ENCODE data around the gene RACGAP1.

Gene RACGAP1

DNA sequence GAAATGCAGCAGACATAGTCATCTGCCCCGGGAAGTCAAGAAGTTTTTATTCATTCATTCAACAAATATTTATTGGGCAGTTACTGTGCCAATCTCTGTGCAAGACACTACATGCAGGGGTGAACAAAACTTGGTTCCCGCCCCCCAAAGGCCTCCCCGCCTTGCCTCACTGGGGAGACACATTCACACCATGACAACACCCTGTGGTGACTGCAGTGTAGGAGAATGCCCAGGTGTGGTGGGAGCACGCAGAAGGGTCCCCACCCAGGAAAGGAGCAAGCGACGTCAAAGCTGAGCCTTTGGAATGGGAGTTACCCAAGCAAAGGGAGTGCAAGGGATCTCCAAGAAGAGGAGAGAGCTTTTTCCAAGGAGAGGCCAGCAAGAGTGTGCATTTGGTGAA, 54.2 kb downstream of the RACGAP1 start:
- no peak for DNase-seq (ENCODE audit: low read depth in 3 of 3, low spot score in 1 of 3)

DNA sequence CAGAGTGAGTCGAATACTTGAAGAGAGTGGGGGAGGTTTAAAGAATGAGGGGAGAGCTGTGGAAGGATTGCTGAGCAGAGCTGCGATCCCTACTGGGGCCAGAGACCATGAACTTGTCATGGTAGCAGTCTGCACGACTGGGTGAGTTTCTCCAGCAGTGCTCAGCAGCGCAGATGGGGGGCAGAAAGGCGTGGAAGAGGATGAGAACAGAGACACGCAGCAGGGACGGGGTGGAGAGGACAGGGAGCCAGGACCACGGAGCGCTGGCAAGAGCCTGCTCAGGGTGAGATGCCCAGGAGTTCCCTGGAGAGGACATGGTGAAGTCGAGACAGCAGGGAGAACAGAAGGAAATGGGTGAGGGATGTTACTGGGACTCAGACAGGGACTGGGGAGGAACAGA, 54.6 kb downstream of the RACGAP1 start:
- DNase-seq (ENCODE audit: low read depth in 3 of 3, low spot score in 1 of 3): no peak

DNA sequence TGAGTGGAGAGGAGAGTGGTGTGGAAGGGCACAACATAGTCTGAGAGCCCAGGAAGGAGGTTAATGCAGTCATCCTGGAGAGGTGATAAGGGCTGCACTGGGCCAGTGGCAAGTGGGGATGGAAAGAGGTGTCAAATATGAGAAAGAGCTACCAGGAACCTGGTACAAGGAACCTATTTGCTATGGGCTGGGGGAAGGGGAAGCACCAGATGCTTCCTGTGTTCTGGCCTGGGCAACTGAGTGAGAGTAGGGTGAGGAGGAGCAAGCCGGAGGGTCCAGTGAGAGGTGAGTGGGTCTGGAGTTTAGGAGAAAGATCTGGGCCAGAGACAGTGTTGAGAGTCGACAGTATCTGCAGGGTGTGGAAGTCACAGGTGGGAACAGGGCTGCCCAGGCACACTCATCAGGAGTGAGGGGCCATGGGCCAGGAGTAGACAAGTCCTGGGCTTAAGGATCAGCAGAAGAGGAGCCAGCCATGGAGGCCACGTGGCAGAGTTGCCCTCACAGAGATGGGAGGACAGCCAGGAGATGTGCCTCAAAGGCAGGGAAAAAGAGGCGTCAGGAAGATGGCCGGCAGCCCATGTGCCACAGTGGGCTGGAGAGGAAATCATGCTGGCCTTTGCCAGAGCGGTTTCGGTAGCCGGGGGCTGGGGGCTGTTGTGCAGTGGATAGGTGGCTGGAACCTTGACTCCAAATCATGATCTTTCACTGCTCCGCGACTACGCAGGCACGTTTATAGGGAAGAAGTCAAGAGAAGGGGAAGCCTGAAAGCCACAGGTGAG, 55.5 kb downstream of the RACGAP1 start:
- no peak for DNase-seq (ENCODE audit: low read depth in 3 of 3, low spot score in 1 of 3)

DNA sequence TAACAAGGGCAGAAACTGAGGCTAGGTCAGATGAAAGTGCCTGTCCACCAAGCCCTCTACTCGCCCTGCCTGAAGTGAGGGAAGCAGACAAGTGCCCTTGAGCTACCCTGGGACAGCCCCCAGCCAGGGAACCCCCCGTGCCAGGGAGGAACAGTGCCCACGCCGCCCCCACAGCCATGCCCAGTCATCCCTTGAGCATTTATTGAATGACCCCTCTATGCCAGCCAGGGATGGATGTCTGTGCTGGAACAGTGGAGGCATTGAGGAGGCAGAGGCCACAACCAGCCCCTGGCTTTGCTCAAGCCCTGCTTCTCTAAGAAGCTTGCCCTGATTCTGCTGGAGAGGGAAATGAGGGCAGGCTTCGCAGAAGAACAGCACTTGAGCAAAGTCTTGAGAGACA, 56.3 kb downstream of the RACGAP1 start:
- no peak for DNase-seq (ENCODE audit: low read depth in 3 of 3, low spot score in 1 of 3)

DNA sequence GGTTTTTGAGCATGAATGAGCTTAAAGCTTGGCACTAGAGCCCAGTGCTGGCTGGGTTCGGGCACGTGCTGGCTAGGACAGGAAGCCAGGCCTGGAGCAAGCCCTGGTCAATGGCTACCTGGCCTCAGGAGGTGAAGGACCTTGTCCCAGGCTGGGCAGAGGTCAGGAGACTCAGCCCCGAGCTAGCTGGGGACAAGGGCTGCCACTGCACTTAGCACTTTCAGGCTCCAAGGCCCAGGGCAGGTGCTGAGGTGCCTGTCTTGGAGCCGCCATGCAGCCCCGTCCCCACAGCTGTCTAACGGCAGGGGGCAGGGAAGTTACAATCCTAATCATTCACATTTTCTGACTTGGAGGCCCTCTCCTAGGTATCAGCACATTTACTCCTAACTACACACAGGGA, 56.8 kb downstream of the RACGAP1 start:
- DNase-seq (ENCODE audit: low read depth in 3 of 3, low spot score in 1 of 3): no peak

DNA sequence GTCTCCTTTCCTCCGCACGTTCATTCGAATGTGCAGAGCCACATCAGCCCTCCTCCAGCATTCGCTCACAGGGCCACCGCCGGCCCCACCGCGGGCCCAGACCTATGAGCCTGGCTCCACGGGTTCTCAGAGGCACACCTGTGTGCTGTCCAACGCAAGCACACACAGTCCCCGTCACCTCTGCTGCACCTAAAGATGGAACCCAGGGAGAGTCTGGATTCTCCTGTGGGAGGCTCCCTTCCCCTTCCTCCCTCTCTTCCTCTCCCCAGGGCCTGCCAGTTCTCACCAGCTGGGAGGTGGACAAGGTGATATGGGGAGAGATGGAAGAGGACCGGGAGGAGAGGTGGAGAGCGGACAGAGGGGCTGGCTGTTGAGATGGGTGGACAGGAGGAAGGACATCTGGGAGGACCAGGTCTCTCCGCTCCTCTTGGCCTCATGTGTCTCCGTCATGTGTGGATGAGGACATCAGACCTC, 57.5 kb downstream of the RACGAP1 start:
- DNase-seq (ENCODE audit: low read depth in 3 of 3, low spot score in 1 of 3): no peak

GRCh38 chr12:49967042-49967776, 58.1 kb downstream of the RACGAP1 start:
- DNase-seq (ENCODE audit: low read depth in 3 of 3, low spot score in 1 of 3): peak; percentile 81 to 95 (median 84)

DNA sequence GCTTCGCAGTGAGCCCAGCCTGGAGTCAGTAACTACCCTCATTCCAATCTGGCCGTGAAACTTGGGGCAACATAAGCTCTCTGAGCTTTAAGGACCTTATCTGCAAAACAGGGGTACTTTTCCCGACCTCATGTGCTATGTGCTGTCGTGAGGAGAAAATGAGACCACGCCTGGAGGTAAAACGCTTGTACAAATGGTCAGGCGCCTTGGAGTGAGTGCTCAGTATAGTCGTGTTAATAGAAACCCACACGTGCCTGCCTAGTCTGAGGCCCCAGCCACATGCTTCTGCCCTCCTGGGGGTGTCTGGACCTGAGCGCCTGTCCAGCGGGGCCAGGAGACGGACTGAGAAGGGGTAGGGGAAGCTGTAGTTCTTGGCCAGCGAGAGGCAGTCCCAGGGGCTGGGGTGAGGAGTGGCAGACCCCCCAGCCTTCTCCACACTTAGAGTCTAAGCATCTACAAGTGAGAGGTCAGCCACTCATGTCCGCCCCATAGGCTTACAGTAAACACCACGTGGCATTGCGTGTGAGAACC, 58.7 kb downstream of the RACGAP1 start:
- no peak for DNase-seq (ENCODE audit: low read depth in 3 of 3, low spot score in 1 of 3)

- no peak for DNase-seq (ENCODE audit: low read depth in 3 of 3, low spot score in 1 of 3)
Observed at GRCh38 chr12:49965836-49966235, 59.5 kb downstream of the RACGAP1 start.

DNA sequence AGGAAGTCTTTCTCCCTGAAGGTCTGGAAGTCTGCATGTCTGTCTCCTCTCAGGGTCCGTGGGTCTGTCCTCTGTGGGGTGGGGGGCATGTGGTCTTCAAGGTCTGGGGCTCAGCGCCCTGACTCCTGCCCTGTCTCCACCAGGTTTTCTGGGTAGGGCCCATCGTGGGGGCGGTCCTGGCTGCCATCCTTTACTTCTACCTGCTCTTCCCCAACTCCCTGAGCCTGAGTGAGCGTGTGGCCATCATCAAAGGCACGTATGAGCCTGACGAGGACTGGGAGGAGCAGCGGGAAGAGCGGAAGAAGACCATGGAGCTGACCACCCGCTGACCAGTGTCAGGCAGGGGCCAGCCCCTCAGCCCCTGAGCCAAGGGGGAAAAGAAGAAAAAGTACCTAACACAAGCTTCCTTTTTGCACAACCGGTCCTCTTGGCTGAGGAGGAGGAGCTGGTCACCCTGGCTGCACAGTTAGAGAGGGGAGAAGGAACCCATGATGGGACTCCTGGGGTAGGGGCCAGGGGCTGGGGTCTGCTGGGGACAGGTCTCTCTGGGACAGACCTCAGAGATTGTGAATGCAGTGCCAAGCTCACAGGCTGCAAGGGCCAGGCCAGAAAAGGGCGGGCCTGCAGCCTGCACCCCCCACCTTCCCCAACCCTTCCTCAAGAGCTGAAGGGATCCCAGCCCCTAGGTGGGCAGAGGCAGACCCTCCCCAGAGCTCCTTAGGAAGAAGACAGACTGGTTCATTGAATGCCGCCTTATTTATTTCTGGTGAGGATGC, 60.3 kb downstream of the RACGAP1 start:
- no peak for DNase-seq (ENCODE audit: low read depth in 3 of 3, low spot score in 1 of 3)

DNA sequence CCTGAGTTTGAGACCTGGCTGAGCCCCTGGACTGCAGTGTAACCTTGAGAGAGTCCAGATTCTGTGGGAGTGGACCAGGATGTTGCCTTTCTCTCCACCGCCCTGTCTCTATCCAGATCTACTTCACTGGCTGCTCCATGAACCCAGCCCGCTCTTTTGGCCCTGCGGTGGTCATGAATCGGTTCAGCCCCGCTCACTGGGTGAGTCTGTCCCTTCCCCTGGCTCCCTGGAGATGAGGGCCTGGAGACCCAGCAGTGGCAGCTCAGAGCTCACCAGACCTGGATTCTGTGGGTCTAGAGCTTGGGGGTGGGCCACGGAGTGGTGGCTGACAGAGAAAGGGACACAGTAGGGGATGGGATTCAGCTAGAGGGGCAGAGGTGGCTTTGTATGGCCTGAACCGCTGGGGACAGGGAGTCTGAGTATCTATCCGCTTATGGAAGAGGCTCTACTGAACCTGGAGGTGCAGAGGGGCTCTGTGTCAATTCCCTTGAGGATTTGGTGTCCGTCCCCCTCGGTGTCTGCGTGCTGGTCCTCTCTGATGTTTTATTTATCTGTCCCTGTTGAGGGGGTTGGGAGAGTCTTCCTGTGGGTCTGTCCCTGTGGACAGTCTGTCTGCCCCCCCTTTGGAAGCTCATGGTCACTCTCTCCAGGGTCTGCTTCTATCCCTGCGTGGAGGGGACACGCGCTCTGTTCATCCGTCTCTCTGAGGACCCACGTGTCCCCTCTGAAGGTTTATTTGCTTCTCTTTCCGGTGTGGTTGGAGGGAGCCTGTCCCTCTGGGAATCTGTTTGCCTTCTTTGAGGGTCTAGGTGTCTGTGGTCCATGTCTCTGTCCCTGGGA, 61.1 kb downstream of the RACGAP1 start:
- DNase-seq (ENCODE audit: low read depth in 3 of 3, low spot score in 1 of 3): no peak

DNA sequence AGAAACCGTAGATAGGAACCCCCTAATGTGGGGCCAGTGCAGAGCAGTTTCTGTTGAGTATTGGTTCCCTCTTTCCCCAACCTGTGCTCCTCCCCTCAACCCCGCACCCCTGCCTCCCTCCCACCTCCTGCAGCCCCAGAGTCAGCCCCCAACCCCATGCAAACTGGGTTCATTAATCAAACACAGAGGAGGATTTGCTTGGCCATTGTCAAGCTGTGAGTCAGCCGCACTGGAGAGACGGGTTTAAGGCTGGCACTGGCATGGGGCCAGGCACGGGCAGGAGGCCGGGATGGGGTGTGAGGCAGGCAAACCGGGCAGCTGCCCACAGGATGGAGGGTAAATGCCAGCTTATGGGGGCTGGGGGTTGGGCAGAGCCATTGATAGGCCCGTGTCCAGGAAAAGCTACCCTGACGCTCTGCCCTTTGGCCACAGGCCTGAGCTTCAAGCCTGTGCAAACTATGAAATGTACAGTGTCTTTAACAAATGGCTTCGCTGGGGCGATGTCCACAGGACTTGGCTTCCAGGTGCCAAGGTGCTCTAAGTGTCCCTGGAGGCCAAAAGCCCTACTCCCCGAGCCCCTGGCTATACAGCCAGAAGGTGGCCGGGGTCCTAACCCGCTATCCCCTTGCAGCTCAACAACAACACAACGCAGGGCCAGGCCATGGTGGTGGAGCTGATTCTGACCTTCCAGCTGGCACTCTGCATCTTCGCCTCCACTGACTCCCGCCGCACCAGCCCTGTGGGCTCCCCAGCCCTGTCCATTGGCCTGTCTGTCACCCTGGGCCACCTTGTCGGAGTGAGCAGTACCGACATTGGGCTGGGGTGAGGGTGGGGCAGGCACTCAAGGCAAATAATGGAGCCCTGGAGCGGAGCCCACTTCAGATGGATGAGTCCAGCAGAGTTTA, 62.2 kb downstream of the RACGAP1 start:
- no peak for DNase-seq (ENCODE audit: low read depth in 3 of 3, low spot score in 1 of 3)

DNA sequence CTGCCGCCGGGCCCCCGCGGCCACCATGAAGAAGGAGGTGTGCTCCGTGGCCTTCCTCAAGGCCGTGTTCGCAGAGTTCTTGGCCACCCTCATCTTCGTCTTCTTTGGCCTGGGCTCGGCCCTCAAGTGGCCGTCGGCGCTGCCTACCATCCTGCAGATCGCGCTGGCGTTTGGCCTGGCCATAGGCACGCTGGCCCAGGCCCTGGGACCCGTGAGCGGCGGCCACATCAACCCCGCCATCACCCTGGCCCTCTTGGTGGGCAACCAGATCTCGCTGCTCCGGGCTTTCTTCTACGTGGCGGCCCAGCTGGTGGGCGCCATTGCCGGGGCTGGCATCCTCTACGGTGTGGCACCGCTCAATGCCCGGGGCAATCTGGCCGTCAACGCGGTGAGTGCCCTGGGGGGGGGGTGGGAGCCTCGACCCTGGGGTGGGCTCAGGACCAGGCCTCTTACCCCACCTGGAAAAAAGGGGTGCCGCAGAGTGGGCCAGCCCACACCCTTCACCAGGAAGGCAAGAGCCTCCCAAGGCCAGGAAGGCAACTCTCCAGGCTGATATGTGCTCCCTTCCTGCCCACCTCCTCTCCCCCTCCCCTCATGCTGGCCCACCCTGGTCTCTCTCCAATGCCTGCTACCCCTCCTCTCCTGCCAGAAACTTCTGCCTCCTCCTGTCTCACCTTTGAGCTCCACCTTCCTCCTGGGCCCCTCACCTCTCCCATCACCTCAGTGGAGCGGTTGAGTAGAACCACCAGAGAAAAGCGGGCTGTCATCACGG, 63.1 kb downstream of the RACGAP1 start:
- DNase-seq (ENCODE audit: low read depth in 3 of 3, low spot score in 1 of 3): no peak

- no peak for DNase-seq (ENCODE audit: low read depth in 3 of 3, low spot score in 1 of 3)
Observed at GRCh38 chr12:49961111-49961922, 64.0 kb downstream of the RACGAP1 start, which contains the start of gene AQP5. Gene AQP5 (plus strand): TSS chr12:49961872. CDS start chr12:49962018, 146 bp downstream.

- no peak for DNase-seq (ENCODE audit: low read depth in 3 of 3, low spot score in 1 of 3)
Observed at GRCh38 chr12:49960474-49961110, 64.7 kb downstream of the RACGAP1 start.

- DNase-seq (ENCODE audit: low read depth in 3 of 3, low spot score in 1 of 3): no peak
Observed at GRCh38 chr12:49959685-49960473, 65.4 kb downstream of the RACGAP1 start.

GRCh38 chr12:49957570-49957967, 67.7 kb downstream of the RACGAP1 start:
- no peak for DNase-seq (ENCODE audit: low read depth in 3 of 3, low spot score in 1 of 3)

Measured in stimulated activated CD4-positive, alpha-beta T cell treated with anti-CD3 and anti-CD28 coated beads, TNF-alpha, amount 100 ng/mL, for 1 hour (primary cell).